ENCODE data around the gene C9orf153. TPM values are rescaled to one million over a fixed set of nuclear protein-coding genes. Genes with fewer than 3 reads are reported as not detected.

Gene C9orf153
- total RNA-seq, 1 donor from 2014 or later, result 0.38 TPM

DNA sequence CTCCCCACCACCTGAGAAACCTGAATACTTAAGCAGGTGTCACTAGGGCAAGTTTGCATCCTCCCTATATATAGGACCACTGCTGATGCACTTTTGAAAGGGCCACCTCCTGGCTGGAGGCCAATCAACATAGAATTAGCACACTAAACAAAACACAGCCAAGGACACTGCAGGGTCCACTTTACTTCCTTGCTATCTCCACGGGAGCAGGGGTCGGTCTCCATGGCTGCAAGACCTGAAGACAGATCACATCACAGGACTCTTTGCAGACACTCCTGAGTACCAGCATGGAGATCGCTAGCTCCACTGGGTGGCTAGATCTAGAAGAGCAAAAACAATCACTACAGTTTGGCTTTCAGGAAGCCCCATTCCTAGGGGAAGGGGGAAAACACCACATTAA lies 72.3 kb downstream of the C9orf153 start:
- H3K27ac ChIP-seq (replicated peaks), result no peak overlapping the region
- TF ChIP-seq, protein P1, sequence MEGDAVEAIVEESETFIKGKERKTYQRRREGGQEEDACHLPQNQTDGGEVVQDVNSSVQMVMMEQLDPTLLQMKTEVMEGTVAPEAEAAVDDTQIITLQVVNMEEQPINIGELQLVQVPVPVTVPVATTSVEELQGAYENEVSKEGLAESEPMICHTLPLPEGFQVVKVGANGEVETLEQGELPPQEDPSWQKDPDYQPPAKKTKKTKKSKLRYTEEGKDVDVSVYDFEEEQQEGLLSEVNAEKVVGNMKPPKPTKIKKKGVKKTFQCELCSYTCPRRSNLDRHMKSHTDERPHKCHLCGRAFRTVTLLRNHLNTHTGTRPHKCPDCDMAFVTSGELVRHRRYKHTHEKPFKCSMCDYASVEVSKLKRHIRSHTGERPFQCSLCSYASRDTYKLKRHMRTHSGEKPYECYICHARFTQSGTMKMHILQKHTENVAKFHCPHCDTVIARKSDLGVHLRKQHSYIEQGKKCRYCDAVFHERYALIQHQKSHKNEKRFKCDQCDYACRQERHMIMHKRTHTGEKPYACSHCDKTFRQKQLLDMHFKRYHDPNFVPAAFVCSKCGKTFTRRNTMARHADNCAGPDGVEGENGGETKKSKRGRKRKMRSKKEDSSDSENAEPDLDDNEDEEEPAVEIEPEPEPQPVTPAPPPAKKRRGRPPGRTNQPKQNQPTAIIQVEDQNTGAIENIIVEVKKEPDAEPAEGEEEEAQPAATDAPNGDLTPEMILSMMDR (IDR thresholded peaks at IDR 0.05; ENCODE audit: borderline replicate concordance), result no peak
- intact Hi-C loops (cut with micrococcal nuclease), result no loop called here
- H3K4me3 ChIP-seq, result no peak overlapping the region
- peaks cover 6% of the 10 kb centered on the region for H3K36me3 ChIP-seq
- no peak for DNase-seq
- no peaks in the 10 kb centered on the region for H3K27me3 ChIP-seq (ENCODE audit: low read depth)
- H3K9me3 ChIP-seq (replicated peaks), result peaks cover 44% of the 10 kb centered on the region
- peaks cover 6% of the 10 kb centered on the region for H3K4me1 ChIP-seq

DNA sequence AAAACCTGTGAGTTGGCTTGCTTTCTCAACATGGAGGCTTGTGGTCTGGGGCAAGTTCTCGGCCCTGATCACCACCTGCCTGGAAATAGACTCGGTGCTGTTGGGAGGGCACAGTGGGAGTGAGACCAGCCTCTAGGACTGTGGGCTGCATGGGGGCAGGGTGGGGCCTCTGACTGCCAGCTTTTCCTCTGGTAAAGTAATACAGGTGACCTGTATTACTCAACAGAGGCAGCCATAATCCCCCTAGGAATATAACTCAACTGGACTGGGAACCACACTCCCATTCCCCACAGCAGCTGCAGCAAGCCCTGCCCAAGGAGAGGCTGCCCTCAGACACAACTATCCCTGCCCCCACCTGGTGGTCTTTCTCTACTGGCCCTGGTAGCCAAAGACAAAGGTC lies 72.8 kb downstream of the C9orf153 start:
- peaks cover 40% of the 10 kb centered on the region for H3K9me3 ChIP-seq (replicated peaks)
- H3K36me3 ChIP-seq, result peaks cover 6% of the 10 kb centered on the region
- H3K4me1 ChIP-seq, result peaks cover 6% of the 10 kb centered on the region
- no peak overlapping the region for H3K4me3 ChIP-seq
- intact Hi-C loops (cut with micrococcal nuclease), result no loop called here
- H3K27me3 ChIP-seq (ENCODE audit: low read depth), result no peaks in the 10 kb centered on the region
- DNase-seq, result no peak
- no peak overlapping the region for H3K27ac ChIP-seq (replicated peaks)
- TF ChIP-seq, protein P1 (IDR thresholded peaks at IDR 0.05; ENCODE audit: borderline replicate concordance), result no peak

DNA sequence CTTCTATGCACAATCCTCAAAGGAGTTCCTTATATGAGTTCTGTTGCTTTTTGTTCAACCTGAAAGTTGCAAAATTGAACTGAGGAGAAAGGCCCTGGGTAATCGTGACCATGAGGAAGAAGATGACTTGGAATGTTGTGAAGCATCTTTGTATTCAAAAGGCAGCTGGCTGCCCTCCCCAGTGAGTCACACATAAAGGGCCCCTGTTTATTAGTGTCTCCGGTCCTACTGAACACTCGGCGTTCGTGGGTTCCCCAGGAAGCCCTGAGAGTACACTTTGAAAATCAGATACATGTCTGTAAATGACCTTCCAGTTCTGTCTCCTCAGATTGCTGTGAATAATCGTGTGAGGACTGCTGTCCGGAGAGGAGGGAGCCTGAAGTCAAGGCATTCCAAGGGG lies 73.6 kb downstream of the C9orf153 start:
- intact Hi-C loops (cut with micrococcal nuclease), result no loop called here
- TF ChIP-seq, protein P1 (IDR thresholded peaks at IDR 0.05; ENCODE audit: borderline replicate concordance), result no peak
- no peaks in the 10 kb centered on the region for H3K27me3 ChIP-seq (ENCODE audit: low read depth)

GRCh38 chr9:86184138-86184524 lies 75.3 kb downstream of the C9orf153 start:
- no peak for DNase-seq
- H3K9me3 ChIP-seq (replicated peaks), result peaks cover 19% of the 10 kb centered on the region
- no peak overlapping the region for H3K27ac ChIP-seq (replicated peaks)
- peaks cover 4% of the 10 kb centered on the region for H3K36me3 ChIP-seq
- peaks cover 6% of the 10 kb centered on the region for H3K4me1 ChIP-seq
- TF ChIP-seq, protein P1 (IDR thresholded peaks at IDR 0.05; ENCODE audit: borderline replicate concordance), result no peak
- intact Hi-C loops (cut with micrococcal nuclease), result no loop called here
- H3K4me3 ChIP-seq, result no peak overlapping the region
- H3K27me3 ChIP-seq (ENCODE audit: low read depth), result no peaks in the 10 kb centered on the region

More for the DNA sequence above, 73.6 kb downstream of the C9orf153 start:
- Histone ChIP-seq H3K36me3 (peaks cover 6% of the 10 kb centered on the region), H3K27ac (replicated peaks) (no peak overlapping the region), H3K9me3 (replicated peaks) (peaks cover 32% of the 10 kb centered on the region), H3K4me3 (no peak overlapping the region), H3K4me1 (peaks cover 6% of the 10 kb centered on the region)
- DNase-seq, result no peak

GRCh38 chr9:86183229-86184137 lies 76.0 kb downstream of the C9orf153 start:
- H3K4me1 ChIP-seq, result peaks cover 6% of the 10 kb centered on the region
- no peaks in the 10 kb centered on the region for H3K27me3 ChIP-seq (ENCODE audit: low read depth)
- no peak for DNase-seq
- intact Hi-C loops (cut with micrococcal nuclease), result no loop called here
- no peak overlapping the region for H3K27ac ChIP-seq (replicated peaks)
- H3K36me3 ChIP-seq, result no peaks in the 10 kb centered on the region
- no peak overlapping the region for H3K4me3 ChIP-seq
- TF ChIP-seq, protein P1 (IDR thresholded peaks at IDR 0.05; ENCODE audit: borderline replicate concordance), result no peak
- H3K9me3 ChIP-seq (replicated peaks), result peaks cover 12% of the 10 kb centered on the region
